ENCODE data around the gene OVAAL.

OVAAL gene

DNA sequence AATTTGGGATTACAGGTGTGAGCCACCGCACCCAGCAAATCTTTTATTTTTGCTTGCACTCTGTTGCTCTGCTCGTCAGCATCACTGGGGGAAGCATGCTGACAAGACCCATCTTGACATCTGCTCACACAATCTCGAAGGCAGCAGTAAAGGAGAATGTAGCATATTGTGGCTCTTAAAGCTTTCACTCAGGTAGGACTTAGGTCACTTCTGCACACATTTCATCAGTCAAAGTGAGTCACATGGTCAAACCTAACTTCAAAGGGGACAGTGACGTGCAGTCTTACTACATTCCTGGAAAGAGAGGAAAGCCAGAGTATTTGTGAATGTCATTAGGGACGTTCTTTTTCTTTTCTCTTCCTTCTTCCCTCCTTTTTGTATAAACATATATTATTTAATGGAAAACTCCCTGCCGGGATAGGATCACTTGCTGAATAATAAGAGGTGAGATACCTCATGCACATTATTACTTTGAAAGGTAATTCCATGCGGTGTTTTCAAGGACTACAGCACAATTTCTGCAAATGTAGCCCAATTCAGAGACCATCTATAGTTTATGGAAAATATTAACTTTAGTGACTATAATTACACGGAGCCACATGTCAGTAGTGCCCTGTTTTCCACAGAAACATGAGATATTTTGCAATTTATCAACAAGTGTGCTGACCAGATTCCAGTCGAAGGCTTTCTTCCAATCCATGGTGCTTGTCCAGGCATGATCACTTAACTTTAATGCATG, 37.1 kb upstream of the OVAAL start:
- in situ Hi-C loops (cut with MboI; ENCODE audit: low pct_unique_long_range_greater_than_20kb, low sequenced_read_pairs, unreplicated experiment), result loop anchor here (10.0 to 25.0 kb wide), 2 partner anchors 491 to 643 kb away; partner anchors contain the start of gene STX6
- TF ChIP-seq, protein P1, sequence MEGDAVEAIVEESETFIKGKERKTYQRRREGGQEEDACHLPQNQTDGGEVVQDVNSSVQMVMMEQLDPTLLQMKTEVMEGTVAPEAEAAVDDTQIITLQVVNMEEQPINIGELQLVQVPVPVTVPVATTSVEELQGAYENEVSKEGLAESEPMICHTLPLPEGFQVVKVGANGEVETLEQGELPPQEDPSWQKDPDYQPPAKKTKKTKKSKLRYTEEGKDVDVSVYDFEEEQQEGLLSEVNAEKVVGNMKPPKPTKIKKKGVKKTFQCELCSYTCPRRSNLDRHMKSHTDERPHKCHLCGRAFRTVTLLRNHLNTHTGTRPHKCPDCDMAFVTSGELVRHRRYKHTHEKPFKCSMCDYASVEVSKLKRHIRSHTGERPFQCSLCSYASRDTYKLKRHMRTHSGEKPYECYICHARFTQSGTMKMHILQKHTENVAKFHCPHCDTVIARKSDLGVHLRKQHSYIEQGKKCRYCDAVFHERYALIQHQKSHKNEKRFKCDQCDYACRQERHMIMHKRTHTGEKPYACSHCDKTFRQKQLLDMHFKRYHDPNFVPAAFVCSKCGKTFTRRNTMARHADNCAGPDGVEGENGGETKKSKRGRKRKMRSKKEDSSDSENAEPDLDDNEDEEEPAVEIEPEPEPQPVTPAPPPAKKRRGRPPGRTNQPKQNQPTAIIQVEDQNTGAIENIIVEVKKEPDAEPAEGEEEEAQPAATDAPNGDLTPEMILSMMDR (IDR thresholded peaks at IDR 0.05; ENCODE audit: extremely low read depth, insufficient read depth, missing control alignments), result no peak
- no peak for DNase-seq (ENCODE audit: low spot score)

DNA sequence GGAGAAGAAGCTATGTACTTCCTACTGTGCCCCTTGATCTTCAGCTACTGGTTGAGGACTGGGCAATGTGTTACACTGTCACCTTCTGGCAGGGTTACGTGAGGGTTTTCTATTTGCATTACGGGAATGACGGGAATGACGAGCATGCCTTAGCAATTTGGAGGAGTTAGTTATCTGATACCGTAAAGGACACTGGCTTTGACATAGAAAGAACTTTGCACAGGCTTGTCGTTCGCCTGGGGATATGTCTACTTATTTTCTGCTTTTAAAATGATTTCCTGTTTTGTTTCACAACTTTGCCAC, 36.6 kb upstream of the OVAAL start:
- TF ChIP-seq, protein P1 (IDR thresholded peaks at IDR 0.05; ENCODE audit: extremely low read depth, insufficient read depth, missing control alignments), result no peak
- no peak for DNase-seq (ENCODE audit: low spot score)
- in situ Hi-C loops (cut with MboI; ENCODE audit: low pct_unique_long_range_greater_than_20kb, low sequenced_read_pairs, unreplicated experiment), result loop anchor here (10.0 to 25.0 kb wide), 2 partner anchors 490 to 643 kb away; partner anchors contain the start of gene STX6

DNA sequence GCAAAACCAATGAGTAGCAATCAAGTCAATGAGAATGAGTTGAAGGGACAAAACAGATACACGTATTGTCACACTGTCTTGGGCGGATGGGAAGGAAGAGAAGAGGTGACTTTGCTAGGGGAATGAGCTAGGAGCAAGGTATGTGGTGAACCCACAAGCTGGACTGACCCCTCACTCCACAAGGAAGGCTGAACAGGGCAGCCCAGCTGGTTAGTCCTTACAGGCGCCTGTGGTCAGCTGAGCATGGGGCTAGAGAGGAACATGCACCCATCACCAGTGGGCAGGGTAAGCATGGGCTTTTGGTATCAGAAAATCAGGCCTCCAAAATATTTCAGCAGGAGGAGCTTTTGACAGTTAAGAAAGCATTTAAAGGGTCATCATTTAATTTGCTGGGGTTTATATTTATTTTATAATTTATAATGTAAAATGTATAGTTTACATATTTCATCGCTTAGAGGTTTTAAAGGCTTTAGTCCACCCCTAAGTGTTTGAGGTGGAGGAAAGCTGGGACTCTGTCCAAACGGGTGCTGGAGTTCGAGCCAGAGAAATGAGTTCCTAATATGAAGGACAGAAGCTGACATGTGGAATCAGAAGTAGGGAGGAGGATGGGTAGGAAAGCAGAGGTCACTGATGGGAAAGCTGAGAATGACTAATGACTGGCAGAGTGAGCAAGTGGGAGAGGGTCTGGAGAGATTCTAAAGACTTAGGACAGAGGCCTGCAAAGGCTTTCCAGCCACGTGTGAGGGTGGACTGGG, 34.4 kb upstream of the OVAAL start:
- DNase-seq (ENCODE audit: low spot score), result no peak
- TF ChIP-seq, protein P1 (IDR thresholded peaks at IDR 0.05; ENCODE audit: extremely low read depth, insufficient read depth, missing control alignments), result no peak
- in situ Hi-C loops (cut with MboI; ENCODE audit: low pct_unique_long_range_greater_than_20kb, low sequenced_read_pairs, unreplicated experiment), result loop anchor here (10.0 to 25.0 kb wide), 2 partner anchors 488 to 640 kb away; partner anchors contain the start of gene STX6

DNA sequence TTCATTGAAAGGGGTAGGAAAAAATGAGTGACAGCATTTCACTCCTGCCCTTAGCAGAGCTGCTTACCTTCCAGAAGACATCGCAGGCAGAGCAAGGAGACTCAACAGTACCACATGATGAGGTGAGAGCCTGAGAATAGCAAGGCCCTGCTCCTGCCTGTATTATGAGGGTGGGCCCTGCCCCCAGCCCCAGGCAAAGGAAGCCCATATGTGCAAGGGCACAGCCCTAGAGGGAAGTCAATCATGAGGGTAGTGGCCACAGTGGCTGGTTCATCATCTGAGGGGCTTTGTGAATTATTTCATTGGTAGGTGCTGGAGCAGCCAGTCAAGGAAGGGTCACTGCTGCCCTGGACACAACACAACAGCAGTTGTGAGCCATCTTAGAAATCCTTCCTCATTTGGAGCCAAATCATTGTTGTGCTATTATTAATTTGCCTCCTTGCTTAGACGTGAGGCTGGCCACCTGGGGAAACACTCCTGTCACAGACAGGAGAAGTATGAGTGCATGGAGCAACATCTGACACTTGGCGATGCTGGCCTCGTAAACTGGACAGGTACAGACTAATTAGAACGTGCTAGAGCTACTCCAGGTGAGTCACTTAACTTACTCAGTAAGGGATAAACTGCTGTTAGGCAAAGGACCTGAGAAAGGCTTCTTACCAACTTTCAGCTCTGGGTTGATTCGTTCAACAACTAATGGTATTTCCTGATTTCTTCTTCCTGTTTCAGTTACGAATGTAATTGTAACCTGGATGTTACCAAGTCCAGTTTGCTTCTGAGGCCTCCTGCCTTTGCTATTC, 33.6 kb upstream of the OVAAL start:
- TF ChIP-seq, protein P1 (IDR thresholded peaks at IDR 0.05; ENCODE audit: extremely low read depth, insufficient read depth, missing control alignments), result no peak
- DNase-seq (ENCODE audit: low spot score), result no peak
- in situ Hi-C loops (cut with MboI; ENCODE audit: low pct_unique_long_range_greater_than_20kb, low sequenced_read_pairs, unreplicated experiment), result loop anchor here (10.0 to 25.0 kb wide), 2 partner anchors 487 to 640 kb away; partner anchors contain the start of gene STX6

DNA sequence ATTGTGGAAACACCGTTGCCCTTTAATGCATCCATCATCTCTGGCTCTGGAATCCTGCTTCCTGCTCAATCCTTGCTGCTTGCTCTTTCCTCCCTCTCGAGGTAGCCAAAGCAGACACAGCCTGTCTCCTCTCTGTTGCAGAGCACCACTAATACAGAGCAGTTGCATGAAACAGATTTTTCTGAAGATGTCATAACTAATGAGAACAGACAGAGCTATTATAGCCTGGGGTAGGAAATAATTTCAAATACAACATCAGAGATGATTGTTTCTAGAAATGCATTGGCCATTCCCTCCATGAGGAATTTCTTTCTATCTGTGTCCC, 33.1 kb upstream of the OVAAL start:
- DNase-seq (ENCODE audit: low spot score), result no peak
- in situ Hi-C loops (cut with MboI; ENCODE audit: low pct_unique_long_range_greater_than_20kb, low sequenced_read_pairs, unreplicated experiment), result loop anchor here (10.0 kb wide), 1 partner anchor 639 kb away; no protein-coding TSS in a partner anchor
- TF ChIP-seq, protein P1 (IDR thresholded peaks at IDR 0.05; ENCODE audit: extremely low read depth, insufficient read depth, missing control alignments), result no peak

DNA sequence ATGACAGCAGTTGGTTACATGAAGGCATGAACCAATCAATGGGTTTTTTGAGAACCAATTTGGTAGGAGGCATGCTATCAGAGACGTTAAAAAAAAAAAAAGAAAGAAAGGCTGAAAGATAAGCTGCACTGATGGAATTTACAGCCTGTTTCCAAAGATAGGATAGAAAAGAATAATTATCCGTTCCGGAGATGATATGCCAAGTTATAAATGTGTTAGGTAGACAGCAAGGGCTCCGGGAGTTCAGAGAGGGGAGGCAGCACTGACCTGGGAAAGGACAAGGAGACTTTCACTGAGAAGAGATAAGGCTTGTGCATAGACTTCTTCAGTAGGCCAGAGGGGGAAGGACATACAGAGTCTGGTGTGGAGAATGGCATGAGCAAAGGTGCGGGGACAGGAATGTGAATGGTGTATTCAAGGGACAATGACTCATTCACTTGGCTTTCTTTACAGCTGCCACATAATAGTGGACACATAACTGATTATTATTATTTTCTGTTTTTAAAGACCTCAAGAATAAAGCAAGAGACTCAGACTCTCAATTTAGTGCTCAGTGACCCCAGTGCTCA, 31.6 kb upstream of the OVAAL start:
- TF ChIP-seq, protein P1 (IDR thresholded peaks at IDR 0.05; ENCODE audit: extremely low read depth, insufficient read depth, missing control alignments), result no peak
- in situ Hi-C loops (cut with MboI; ENCODE audit: low pct_unique_long_range_greater_than_20kb, low sequenced_read_pairs, unreplicated experiment), result loop anchor here (10.0 kb wide), 1 partner anchor 638 kb away; no protein-coding TSS in a partner anchor
- DNase-seq (ENCODE audit: low spot score), result no peak

All from GM13977 (cell line).